ENCODE results near the gene PRR20G. TPM values are rescaled to one million over a fixed set of nuclear protein-coding genes. Genes with fewer than 3 reads are reported as not detected.

The PRR20G gene
- total and polyA plus RNA-seq, 3 donors from 2014 or later = 9.1 to 12.8 (median 10.5) TPM

- no peak overlapping the region for H3K27ac ChIP-seq
- H3K4me3 ChIP-seq = no peak overlapping the region
- DNase-seq = no peak
- no peak for TF ChIP-seq CTCF (IDR thresholded peaks at IDR 0.05)
- TF ChIP-seq POLR2A (IDR thresholded peaks at IDR 0.05) = no peak
- no peaks in the 10 kb centered on the region for H3K9me3 ChIP-seq
- H3K27me3 ChIP-seq = no peaks in the 10 kb centered on the region
- no peaks in the 10 kb centered on the region for H3K4me1 ChIP-seq
- intact Hi-C loops (cut with DNase I; ENCODE audit: low total_unique reads) = no loop called here
- no peaks in the 10 kb centered on the region for H3K36me3 ChIP-seq (ENCODE audit: low read depth, missing control alignments)
These were observed 3.8 kb upstream of the PRR20G start for GRCh38 chr3:127291611-127292010.

GRCh38 chr3:127291114-127291513, 3.3 kb upstream of the PRR20G start:
- intact Hi-C loops (cut with DNase I; ENCODE audit: low total_unique reads) = no loop called here
- Histone ChIP-seq H3K27me3 (no peaks in the 10 kb centered on the region), H3K9me3 (no peaks in the 10 kb centered on the region), H3K4me3 (no peak overlapping the region), H3K36me3 (ENCODE audit: low read depth, missing control alignments) (no peaks in the 10 kb centered on the region), H3K27ac (no peak overlapping the region), H3K4me1 (no peaks in the 10 kb centered on the region)
- no peak for DNase-seq
- 71 to 86% methylated on average over 1 of the region's 1 CpG for WGBS, 2 donors
- TF ChIP-seq POLR2A (IDR thresholded peaks at IDR 0.05) = no peak
- TF ChIP-seq CTCF (IDR thresholded peaks at IDR 0.05) = no peak

GRCh38 chr3:127289706-127290575, 2.1 kb upstream of the PRR20G start:
- 73 to 76% methylated on average over 4 of the region's 4 CpGs for WGBS, 2 donors
- intact Hi-C loops (cut with DNase I; ENCODE audit: low total_unique reads) = no loop called here
- Histone ChIP-seq H3K9me3 (no peaks in the 10 kb centered on the region), H3K4me1 (no peaks in the 10 kb centered on the region), H3K27me3 (no peaks in the 10 kb centered on the region), H3K4me3 (no peak overlapping the region), H3K36me3 (ENCODE audit: low read depth, missing control alignments) (no peaks in the 10 kb centered on the region), H3K27ac (no peak overlapping the region)
- TF ChIP-seq POLR2A (IDR thresholded peaks at IDR 0.05) = no peak
- no peak for TF ChIP-seq CTCF (IDR thresholded peaks at IDR 0.05)
- no peak for DNase-seq

GRCh38 chr3:127288921-127289705, 1.3 kb upstream of the PRR20G start:
- Histone ChIP-seq H3K4me1 (no peaks in the 10 kb centered on the region), H3K27me3 (no peaks in the 10 kb centered on the region), H3K9me3 (no peaks in the 10 kb centered on the region), H3K27ac (no peak overlapping the region), H3K36me3 (ENCODE audit: low read depth, missing control alignments) (no peaks in the 10 kb centered on the region), H3K4me3 (no peak overlapping the region)
- 57 to 73% methylated on average over 23 of the region's 23 CpGs for WGBS, 2 donors
- intact Hi-C loops (cut with DNase I; ENCODE audit: low total_unique reads) = no loop called here
- TF ChIP-seq CTCF (IDR thresholded peaks at IDR 0.05) = no peak
- TF ChIP-seq POLR2A (IDR thresholded peaks at IDR 0.05) = no peak
- no peak for DNase-seq
